HG03469 (cell line): ENCODE results near the gene ZNF492.
"Not testable (repeated sequence)": the region's sequence is repeated elsewhere in the genome, so short reads cannot be mapped to it uniquely, and the experiment has no call there.

Experiments
- ATAC-seq: cut with Tn5 transposase; IDR thresholded peaks from one replicate; pipeline ENCODE4 v1.9.1; 2021; ENCODE audit warnings: mild to moderate bottlenecking, moderate library complexity, moderate number of reproducible peaks; ENCODE audit not compliant: unreplicated experiment

Gene ZNF492

GRCh38 chr19:22617181-22617580 lies 16.9 kb upstream of the ZNF492 start:
- ATAC-seq, result not testable (repeated sequence)

DNA sequence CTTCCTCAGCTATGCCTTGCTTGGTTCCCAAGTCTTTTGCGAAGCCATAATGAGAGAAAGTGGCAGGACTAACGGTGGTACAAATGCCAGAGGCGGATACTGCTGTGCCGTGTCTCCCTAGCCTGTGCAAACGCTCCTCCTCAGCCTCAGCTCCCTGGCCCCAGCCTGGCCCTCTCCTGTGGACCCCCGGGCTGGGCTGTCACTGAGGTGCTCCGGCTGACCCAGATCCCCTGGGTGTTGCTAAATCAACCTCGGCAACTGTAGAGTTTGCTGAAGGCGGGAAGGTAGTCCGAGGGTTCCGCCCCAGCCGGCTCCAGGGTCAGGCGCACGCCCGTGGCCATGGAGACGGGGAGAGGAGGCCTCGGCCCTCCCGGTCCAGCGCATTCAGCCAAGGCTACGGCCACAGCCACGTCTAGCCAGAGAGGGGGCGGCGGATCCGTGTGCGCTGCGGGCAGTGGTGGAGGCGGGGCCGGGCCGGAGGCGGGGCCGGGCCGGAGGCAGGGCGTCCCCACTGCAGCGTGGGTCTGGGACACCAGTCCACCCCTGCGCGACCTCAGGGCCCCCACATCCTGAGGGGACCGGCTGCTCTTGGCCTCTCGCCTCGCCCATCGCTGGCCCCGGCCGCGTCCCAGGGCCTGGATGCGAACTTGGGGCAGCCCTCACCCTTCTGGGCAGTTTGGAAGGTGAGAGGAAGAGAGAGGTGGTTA lies 16.4 kb upstream of the ZNF492 start:
- no peak for ATAC-seq

GRCh38 chr19:22619371-22619770 lies 14.8 kb upstream of the ZNF492 start:
- no peak for ATAC-seq

DNA sequence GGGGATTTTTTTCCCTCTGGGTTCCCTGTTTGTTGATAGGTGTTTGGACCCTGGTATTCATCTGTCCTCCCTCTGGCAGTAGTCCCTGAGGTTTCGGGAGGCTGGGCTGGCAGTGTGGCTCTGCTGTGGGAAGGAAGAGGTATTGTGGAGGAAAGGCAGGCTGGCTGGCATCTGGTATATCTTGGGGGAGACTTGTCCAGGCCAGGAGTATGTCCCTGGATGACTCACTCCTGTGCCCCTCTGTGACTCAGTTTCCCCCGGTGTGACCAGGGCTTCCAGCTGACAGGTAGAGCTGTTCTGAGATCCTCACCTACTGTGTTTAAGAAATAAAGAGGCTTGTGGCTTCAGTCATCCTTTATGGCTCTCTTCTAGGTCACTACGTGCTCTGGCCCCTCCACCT lies 14.2 kb upstream of the ZNF492 start:
- no peak for ATAC-seq

DNA sequence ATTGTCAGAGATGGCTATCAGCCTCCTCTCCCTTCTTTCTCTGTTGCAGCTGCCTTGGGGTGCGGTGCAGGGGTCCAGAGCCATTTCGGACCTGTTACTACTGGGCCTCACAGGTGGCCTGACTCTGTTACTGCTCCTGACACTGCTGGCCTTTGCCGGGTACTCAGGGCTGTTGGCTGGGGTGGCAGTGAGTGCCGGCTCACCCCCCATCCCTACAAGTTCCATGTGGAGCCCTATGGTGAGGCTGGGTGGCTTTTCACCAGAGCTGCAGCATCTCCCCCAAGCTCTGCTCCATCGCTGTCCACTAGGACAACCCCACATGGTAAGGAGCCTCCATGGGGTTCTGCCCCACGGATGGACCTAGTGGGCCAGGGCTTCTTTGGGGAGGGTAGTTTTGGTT lies 13.7 kb upstream of the ZNF492 start:
- ATAC-seq, result no peak

- ATAC-seq, result no peak
Measured at GRCh38 chr19:22620912-22621311, 13.2 kb upstream of the ZNF492 start.

DNA sequence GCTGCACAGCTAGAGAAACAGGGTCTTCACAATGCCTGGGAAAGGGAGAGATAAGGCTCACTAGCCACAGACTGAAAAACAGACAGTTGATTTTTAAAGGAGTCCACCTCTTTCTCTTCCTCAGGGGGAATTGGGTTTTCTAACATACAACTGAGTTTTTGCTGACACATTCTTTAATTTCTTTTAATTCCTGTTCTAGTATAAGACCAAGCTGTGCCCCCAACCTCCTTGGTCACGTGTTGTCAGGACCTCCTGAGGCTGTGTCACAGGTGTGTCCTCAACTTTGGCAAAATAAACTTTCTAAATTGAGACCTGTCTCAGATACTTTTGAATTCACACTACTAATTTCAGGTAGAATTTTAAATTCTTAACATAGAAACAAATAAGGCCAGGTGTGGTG lies 12.1 kb upstream of the ZNF492 start:
- ATAC-seq, result no peak

DNA sequence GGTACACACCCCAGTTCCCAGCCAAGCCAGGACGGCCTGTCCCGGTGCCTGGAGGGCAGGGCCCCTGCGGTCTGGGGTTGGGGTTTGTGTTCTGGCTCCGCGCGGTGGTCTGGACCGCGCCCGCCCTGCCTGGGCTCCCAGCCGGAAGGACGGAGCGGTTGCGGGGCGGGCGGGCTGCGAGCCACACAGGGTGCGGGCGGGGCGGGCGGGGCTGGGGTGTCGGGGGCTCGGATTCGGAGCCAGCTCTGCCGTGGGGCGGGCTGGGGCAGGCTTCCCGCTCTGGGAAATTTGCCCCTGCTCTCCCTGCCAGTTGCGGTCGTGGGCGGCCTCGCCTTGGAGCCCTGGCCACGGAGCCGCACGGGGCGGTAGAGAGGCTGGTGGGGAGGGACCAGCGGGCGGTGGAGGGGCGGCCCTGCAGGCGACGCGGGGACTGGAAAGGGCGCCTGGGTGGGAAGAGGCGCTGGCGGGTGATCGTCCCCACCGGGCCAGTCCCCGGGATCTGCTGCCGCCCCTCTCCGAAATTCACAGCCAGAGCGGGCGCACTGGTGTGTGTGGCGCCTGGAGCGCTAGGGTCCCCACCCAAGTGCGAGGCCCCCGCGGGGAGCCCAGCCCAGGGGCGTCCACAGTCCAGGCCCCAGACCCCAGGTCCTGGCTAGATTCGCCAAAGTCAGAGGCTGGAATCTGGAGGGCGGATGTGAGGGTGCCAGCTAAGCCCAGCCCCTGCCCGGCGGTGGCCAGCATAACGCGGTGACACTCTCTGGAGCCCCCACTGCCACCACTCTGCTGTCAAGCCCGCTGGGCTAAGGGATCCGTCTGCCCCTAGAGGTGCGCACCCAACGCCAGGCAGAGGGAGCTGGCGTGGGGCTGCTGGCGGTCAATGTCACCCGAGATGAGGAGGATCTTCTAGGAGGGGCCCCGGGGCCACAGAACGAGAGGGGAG lies 11.0 kb upstream of the ZNF492 start:
- ATAC-seq, result no peak

GRCh38 chr19:22623841-22624221 lies 10.3 kb upstream of the ZNF492 start:
- no peak for ATAC-seq

- no peak for ATAC-seq
Measured at GRCh38 chr19:22625266-22626035, 8.7 kb upstream of the ZNF492 start.

- ATAC-seq, result no peak
Measured at GRCh38 chr19:22627526-22627925, 6.6 kb upstream of the ZNF492 start.

GRCh38 chr19:22628401-22628800 lies 5.7 kb upstream of the ZNF492 start:
- no peak for ATAC-seq

DNA sequence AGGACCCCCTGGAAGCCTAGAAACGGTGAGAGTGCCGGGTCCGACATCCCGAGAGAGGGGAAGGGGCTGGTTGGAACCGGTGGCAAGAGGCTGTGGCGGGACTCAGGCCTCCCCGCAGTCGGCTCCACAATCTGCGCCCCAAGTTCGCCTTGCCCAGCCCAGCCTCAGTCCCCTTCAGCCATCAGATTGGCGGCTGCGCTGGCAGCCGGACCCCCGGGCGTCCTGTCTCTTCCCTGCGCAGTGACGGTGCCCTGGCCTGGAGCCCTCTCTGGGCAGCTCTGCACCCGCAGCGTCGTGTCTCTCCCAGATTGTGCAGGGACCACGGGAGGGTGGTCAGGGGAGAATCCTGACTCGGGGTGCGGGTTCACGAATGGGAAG lies 315 bp downstream of the ZNF492 start:
- no peak for ATAC-seq

DNA sequence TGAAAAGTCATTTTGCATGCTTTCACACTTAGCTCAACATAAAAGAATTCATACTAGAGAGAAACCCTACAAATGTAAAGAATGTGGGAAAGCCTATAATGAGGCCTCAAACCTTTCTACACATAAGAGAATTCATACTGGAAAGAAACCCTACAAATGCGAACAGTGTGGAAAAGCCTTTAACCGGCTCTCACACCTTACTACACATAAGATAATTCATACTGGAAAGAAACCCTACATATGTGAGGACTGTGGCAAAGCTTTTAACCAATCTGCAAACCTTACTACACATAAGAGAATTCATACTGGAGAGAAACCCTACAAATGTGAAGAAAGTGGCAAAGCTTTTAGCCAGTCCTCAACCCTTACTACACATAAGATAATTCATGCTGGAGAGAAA lies 51.4 kb downstream of the ZNF492 start:
- ATAC-seq, result not testable (repeated sequence)

- not testable (repeated sequence) for ATAC-seq
Measured at GRCh38 chr19:22702661-22703060, 68.5 kb downstream of the ZNF492 start.

DNA sequence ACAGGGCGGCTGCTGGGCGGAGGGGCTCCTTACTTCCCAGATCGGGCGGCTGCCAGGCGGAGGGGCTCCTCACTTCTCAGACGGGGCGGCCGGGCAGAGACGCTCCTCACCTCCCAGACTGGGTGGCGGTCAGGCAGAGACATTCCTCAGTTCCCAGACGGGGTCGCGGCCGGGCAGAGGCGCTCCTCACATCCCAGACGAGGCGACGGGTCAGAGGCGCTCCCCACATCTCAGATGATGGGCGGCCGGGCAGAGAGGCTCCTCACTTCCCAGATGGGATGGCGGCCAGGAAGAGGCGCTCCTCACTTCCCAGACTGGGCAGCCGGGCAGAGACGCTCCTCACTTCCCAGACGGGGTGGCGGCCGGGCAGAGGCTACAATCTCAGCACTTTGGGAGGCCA lies 69.0 kb downstream of the ZNF492 start:
- not testable (repeated sequence) for ATAC-seq

DNA sequence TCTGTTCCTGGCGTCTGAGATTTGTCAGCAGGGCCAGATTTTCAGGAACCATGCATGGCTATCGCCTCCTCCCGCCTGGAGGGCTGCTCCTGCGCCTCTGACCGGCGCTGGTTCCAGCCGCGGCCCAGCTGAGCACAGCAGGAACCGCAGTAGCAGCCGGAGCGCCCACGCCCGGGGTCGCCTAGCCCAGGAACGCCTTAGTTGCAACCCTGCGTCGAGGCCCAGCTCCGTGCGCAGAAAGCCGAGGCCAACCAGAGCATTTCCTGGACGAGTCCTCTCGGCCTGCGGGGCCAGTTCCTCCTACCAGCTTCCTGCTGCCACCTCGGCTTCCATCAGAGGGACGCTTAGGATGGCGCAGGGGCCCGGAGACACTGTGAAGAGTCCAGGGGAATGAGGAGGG lies 74.9 kb downstream of the ZNF492 start:
- ATAC-seq, result no peak
